CD4-positive, alpha-beta T cell treated with Interferon alpha-2 for 1 hour (primary cell): ENCODE results near the gene CAPN14.
A peak's percentile ranks its signal among the peaks of the same experiment; 100 is the strongest.

ENCODE experiments used
- DNase-seq, 2 donors: peaks; one replicate each; pipeline ENCODE4 v3.0.0-alpha.2; 2020 to 2022

CAPN14 gene

GRCh38 chr2:31240381-31241365, 23.4 kb upstream of the CAPN14 start:
- no peak for DNase-seq

GRCh38 chr2:31239593-31240177, 22.4 kb upstream of the CAPN14 start:
- no peak for DNase-seq

GRCh38 chr2:31238906-31239592, 21.7 kb upstream of the CAPN14 start:
- DNase-seq, result no peak

GRCh38 chr2:31238126-31238905, 21.0 kb upstream of the CAPN14 start:
- no peak for DNase-seq

GRCh38 chr2:31237348-31238017, 20.2 kb upstream of the CAPN14 start:
- no peak for DNase-seq

- no peak for DNase-seq
These were observed 19.3 kb upstream of the CAPN14 start for GRCh38 chr2:31236433-31237205.

- no peak for DNase-seq
These were observed 18.2 kb upstream of the CAPN14 start for GRCh38 chr2:31235504-31235902.

- no peak for DNase-seq
These were observed 17.6 kb upstream of the CAPN14 start for GRCh38 chr2:31234683-31235503.

GRCh38 chr2:31233741-31234682, 16.7 kb upstream of the CAPN14 start, which contains the start of gene EHD3:
Gene EHD3 (plus strand): TSS chr2:31234152. CDS start chr2:31234622, 470 bp downstream.
- peak; percentile 76 to 82 for DNase-seq

GRCh38 chr2:31233231-31233630, 15.9 kb upstream of the CAPN14 start:
- DNase-seq, result no peak

- DNase-seq, result no peak
These were observed 15.3 kb upstream of the CAPN14 start for GRCh38 chr2:31232586-31232985.

- DNase-seq, result no peak
These were observed 14.4 kb upstream of the CAPN14 start for GRCh38 chr2:31231571-31232302.

- no peak for DNase-seq
These were observed 13.4 kb upstream of the CAPN14 start for GRCh38 chr2:31230751-31231150.

- no peak for DNase-seq
These were observed 11.4 kb upstream of the CAPN14 start for GRCh38 chr2:31228717-31229116.

GRCh38 chr2:31227711-31228125, 10.4 kb upstream of the CAPN14 start:
- DNase-seq, result no peak

GRCh38 chr2:31227110-31227509, 9.8 kb upstream of the CAPN14 start:
- no peak for DNase-seq

- no peak for DNase-seq
These were observed 9.0 kb upstream of the CAPN14 start for GRCh38 chr2:31226266-31226665.

GRCh38 chr2:31223749-31224148, 6.4 kb upstream of the CAPN14 start:
- no peak for DNase-seq
